SU-DHL-6 (cell line): ENCODE measurements around the gene NECAB2.

Experiments
- H2AFZ ChIP-seq: fragments of 200-600 bp; sonication (generic); 2 replicates; pipeline ENCODE4 v1.6.1; 2014; ENCODE audit warnings: low read depth, mild to moderate bottlenecking, moderate library complexity, mixed read lengths, antibody characterized with exemption, low read length; ENCODE audit not compliant: severe bottlenecking
- H3F3A ChIP-seq: fragments of 200-600 bp; shearing (Covaris generic); 2 replicates; pipeline ENCODE4 v1.6.0; 2016; ENCODE audit warnings: antibody characterized with exemption, mild to moderate bottlenecking; ENCODE audit not compliant: insufficient read depth
- H3K27ac ChIP-seq: fragments of 200-600 bp; sonication (generic); 2 replicates; pipeline ENCODE4 v1.5.1; 2016; ENCODE audit warnings: low read depth, mild to moderate bottlenecking, low read length, moderate library complexity, mixed read lengths
- H3K27me3 ChIP-seq: fragments of 200-600 bp; sonication (generic), shearing (Covaris generic); 2 replicates; pipeline ENCODE4 v1.6.0; 2014; ENCODE audit warnings: mild to moderate bottlenecking, low read length
- H3K36me3 ChIP-seq: fragments of 200-600 bp; sonication (generic); 2 replicates; pipeline ENCODE4 v1.6.1; 2014; ENCODE audit warnings: mild to moderate bottlenecking, low read length, mixed read lengths
- H3K4me2 ChIP-seq: fragments of 300-600, 200-600 bp; shearing (Covaris generic), sonication (generic); 2 replicates; pipeline ENCODE4 v1.6.0; 2014; ENCODE audit warnings: low read length, low read depth, mild to moderate bottlenecking; ENCODE audit not compliant: poor library complexity, severe bottlenecking
- H3K4me3 ChIP-seq: fragments of 200-600 bp; sonication (generic); 2 replicates; pipeline ENCODE4 v1.5.1; 2014; ENCODE audit warnings: antibody characterized with exemption, low read length, mild to moderate bottlenecking, mixed read lengths; ENCODE audit not compliant: insufficient read depth, poor library complexity, severe bottlenecking
- H3K79me2 ChIP-seq: fragments of 200-600 bp; sonication (generic); 2 replicates; pipeline ENCODE4 v1.6.1; 2014; ENCODE audit warnings: mild to moderate bottlenecking, low read length, moderate library complexity; ENCODE audit not compliant: insufficient read depth
- H3K9ac ChIP-seq: fragments of 200-600 bp; sonication (generic); 2 replicates; pipeline ENCODE4 v1.7.0; 2014; ENCODE audit warnings: mild to moderate bottlenecking, low read length
- H3K9me2 ChIP-seq: fragments of 200-600 bp; sonication (generic); replicated peaks from 2 replicates; pipeline ENCODE4 v1.6.1; 2014; ENCODE audit warnings: low read length; ENCODE audit not compliant: insufficient read depth
- H3K9me3 ChIP-seq: fragments of 200-600 bp; sonication (generic); 2 replicates; pipeline ENCODE4 v1.6.1; 2014; ENCODE audit warnings: low read length, mixed read lengths; ENCODE audit not compliant: insufficient read depth
- H4K20me1 ChIP-seq: fragments of 200-600 bp; sonication (generic); 2 replicates; pipeline ENCODE4 v1.6.1; 2014; ENCODE audit warnings: low read depth, mild to moderate bottlenecking, antibody characterized with exemption, low read length, moderate library complexity, mixed read lengths
- EZH2phosphoT487 ChIP-seq: fragments of 200-600 bp; sonication (generic), shearing (Covaris generic); conservative IDR thresholded peaks from 2 replicates; pipeline ENCODE4 v1.6.1; 2018; ENCODE audit warnings: mild to moderate bottlenecking, antibody characterized with exemption, low read length, moderate library complexity, mixed read lengths
- TF ChIP-seq, protein P1 (sequence below): fragments of 200-600 bp; sonication (generic); IDR thresholded peaks from one replicate; pipeline ENCODE4 v1.5.1; 2017; ENCODE audit warnings: antibody characterized with exemption, mild to moderate bottlenecking, low read length, moderate library complexity; ENCODE audit not compliant: insufficient read depth, poor library complexity, severe bottlenecking

NECAB2 gene

DNA sequence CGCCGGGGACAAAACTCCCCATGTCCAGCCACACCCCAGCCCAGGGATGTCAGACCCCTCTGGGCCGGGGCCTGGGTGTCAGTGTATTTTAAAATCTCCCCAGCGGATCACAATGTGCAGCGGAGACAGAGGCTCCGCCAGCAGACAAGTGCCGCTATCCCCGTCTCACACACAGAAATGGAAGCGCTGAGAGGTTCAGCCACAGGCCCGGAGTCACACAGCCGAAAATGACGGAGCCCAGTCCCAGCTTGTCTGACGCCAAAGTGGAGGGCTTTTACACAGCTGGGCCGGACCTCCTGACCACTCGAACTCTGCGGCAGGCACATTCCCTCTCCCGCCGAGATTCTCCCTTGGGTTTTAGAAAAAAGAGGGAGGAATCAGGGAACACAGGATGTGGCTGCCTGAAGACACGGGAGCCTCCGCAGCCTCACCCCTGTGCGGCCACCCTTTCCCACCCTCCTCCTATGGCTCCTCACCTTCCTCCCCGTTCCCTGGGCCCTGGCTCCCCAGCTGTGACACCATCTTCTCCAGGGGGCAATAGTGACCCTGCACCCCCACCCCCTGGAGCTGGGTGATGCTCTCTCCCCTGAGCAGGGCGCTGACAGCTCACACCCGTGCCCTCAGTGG lies 21.8 kb upstream of the NECAB2 start:
- H4K20me1 ChIP-seq, result no peaks in the 10 kb centered on the region
- no peak overlapping the region for H3K9ac ChIP-seq

DNA sequence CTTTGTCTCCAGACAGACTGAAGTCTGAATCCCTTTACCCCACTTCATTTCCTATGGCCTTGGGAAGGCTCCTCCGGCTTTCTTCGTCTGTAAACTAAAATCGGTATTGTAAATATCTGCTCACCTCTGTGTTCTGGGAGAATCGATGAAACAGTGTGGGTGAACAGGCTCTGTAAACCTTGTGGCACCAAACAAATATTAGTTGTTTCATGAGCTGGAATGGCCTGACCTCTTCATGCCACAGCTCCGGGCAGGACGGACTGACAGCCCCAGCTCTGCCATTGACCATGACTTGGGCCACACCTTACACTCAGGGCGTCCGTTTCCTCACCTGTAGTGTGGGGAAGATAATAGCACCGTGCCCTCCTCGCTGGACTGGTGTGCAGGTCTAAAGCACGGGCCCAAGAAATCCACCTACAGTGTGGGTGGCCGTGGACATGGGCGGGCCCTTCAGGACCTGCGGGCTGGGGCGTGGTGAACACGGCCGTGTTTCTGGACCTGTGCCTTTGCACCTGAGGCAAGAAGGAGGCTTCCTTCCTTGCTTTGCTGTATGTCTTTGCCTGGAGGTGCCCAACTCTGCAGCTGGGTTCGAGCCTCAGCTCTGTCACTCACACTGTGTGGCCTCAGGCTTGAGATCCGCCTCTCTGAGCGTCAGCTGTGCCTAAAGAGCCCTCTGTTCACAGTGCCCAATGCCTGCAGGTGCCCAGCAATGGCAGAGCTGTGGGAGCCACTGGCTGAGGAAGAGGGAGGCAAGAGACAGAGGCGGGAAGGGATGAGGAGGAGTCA lies 21.1 kb upstream of the NECAB2 start:
- H3K79me2 ChIP-seq, result no peaks in the 10 kb centered on the region
- no peak for TF ChIP-seq EZH2phosphoT487
- TF ChIP-seq, protein P1, sequence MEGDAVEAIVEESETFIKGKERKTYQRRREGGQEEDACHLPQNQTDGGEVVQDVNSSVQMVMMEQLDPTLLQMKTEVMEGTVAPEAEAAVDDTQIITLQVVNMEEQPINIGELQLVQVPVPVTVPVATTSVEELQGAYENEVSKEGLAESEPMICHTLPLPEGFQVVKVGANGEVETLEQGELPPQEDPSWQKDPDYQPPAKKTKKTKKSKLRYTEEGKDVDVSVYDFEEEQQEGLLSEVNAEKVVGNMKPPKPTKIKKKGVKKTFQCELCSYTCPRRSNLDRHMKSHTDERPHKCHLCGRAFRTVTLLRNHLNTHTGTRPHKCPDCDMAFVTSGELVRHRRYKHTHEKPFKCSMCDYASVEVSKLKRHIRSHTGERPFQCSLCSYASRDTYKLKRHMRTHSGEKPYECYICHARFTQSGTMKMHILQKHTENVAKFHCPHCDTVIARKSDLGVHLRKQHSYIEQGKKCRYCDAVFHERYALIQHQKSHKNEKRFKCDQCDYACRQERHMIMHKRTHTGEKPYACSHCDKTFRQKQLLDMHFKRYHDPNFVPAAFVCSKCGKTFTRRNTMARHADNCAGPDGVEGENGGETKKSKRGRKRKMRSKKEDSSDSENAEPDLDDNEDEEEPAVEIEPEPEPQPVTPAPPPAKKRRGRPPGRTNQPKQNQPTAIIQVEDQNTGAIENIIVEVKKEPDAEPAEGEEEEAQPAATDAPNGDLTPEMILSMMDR, result no peak
- H3K4me3 ChIP-seq, result no peak overlapping the region
- no peak overlapping the region for H3K27ac ChIP-seq
- no peak overlapping the region for H2AFZ ChIP-seq
- no peak overlapping the region for H3K9ac ChIP-seq
- H3K9me3 ChIP-seq, result no peaks in the 10 kb centered on the region
- no peaks in the 10 kb centered on the region for H3F3A ChIP-seq
- H3K27me3 ChIP-seq, result no peaks in the 10 kb centered on the region
- no peaks in the 10 kb centered on the region for H3K9me2 ChIP-seq
- no peaks in the 10 kb centered on the region for H3K36me3 ChIP-seq
- no peaks in the 10 kb centered on the region for H4K20me1 ChIP-seq
- H3K4me2 ChIP-seq, result no peak overlapping the region

More for the DNA sequence above, 21.8 kb upstream of the NECAB2 start:
- Histone ChIP-seq H2AFZ (no peak overlapping the region), H3K79me2 (no peaks in the 10 kb centered on the region), H3K4me2 (no peak overlapping the region), H3K36me3 (no peaks in the 10 kb centered on the region), H3F3A (no peaks in the 10 kb centered on the region), H3K27me3 (no peaks in the 10 kb centered on the region), H3K27ac (no peak overlapping the region), H3K9me2 (no peaks in the 10 kb centered on the region), H3K9me3 (no peaks in the 10 kb centered on the region), H3K4me3 (no peak overlapping the region)
- no peak for TF ChIP-seq EZH2phosphoT487
- TF ChIP-seq, protein P1, result no peak

DNA sequence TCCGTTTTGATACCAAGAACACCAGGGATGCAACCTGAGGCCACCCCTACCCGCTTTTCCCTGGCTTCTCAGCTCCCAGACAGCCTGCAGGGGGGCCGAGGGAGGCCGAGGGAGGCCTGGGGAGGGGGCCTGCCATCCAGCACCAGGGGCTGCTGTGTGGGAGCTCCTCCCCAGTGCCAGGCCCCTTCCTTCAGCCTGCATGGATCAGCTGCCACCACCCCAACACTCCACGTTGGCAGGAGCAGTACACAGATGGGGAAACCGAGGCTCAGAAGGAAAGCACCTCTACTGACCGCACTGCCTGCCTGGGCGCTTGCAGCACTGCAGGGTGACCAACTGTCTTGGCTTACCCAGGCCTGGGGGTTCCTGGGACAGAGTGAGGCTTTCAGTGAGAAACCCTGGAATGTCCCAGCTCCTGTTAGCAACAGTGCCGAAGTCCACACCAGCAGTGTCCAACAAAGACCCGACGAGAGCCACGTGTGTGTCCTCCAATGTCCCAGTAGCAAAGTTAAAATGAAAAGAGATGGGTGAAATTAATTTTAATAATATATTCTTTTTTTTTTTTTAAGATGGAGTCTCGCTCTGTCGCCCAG lies 20.3 kb upstream of the NECAB2 start:
- Histone ChIP-seq H3F3A (no peaks in the 10 kb centered on the region), H3K79me2 (no peaks in the 10 kb centered on the region), H3K4me2 (no peak overlapping the region)

More for the DNA sequence above, 20.3 kb upstream of the NECAB2 start:
- Histone ChIP-seq H3K9me3 (no peaks in the 10 kb centered on the region), H3K9ac (no peak overlapping the region), H2AFZ (no peak overlapping the region), H3K27ac (no peak overlapping the region), H3K27me3 (no peaks in the 10 kb centered on the region), H3K4me3 (no peak overlapping the region), H3K9me2 (no peaks in the 10 kb centered on the region), H3K36me3 (no peaks in the 10 kb centered on the region), H4K20me1 (no peaks in the 10 kb centered on the region)
- TF ChIP-seq, protein P1, result no peak
- no peak for TF ChIP-seq EZH2phosphoT487
